Thoracic aorta (tissue), 2 donors: ENCODE measurements around the gene TTC12. TPM values are rescaled to one million over a fixed set of nuclear protein-coding genes. Genes with fewer than 3 reads are reported as not detected.

Experiments used
- ATAC-seq: fragments of 150-250 bp; one replicate; pipeline ENCODE4 v1.8.0; 2017; ENCODE audit warnings: low read depth; ENCODE audit not compliant: insufficient number of reproducible peaks, low FRiP score
- DNase-seq: peaks from one replicate; pipeline ENCODE4 v3.0.0-alpha.2; 2020; ENCODE audit warnings: low spot score
- H3K27ac ChIP-seq, 2 donors: fragments of 200-600 bp; sonication (generic); 1 replicate in 1 of 2; 2 replicates in 1 of 2; pipeline ENCODE4 v1.5.1; 2016; ENCODE audit warnings: mild to moderate bottlenecking in 2 of 2, moderate library complexity in 2 of 2
- H3K27me3 ChIP-seq: fragments of 200-600 bp; sonication (generic); replicated peaks from 2 replicates; pipeline ENCODE4 v1.6.0; 2016; ENCODE audit warnings: mild to moderate bottlenecking; ENCODE audit not compliant: insufficient read depth
- H3K36me3 ChIP-seq: fragments of 200-600 bp; sonication (generic); one replicate; pipeline ENCODE4 v1.5.1; 2016
- H3K4me1 ChIP-seq, 2 donors: fragments of 200-600 bp; sonication (generic); 1 replicate in 1 of 2; 2 replicates in 1 of 2; pipeline versions ENCODE4 v1.5.1 to v1.6.0; 2016; ENCODE audit warnings: low read depth in 2 of 2, mild to moderate bottlenecking in 1 of 2; ENCODE audit not compliant: control insufficient read depth in 1 of 2
- H3K4me3 ChIP-seq: fragments of 200-600 bp; sonication (generic); 2 replicates; pipeline ENCODE4 v1.5.1; 2016; ENCODE audit warnings: mild to moderate bottlenecking
- H3K9me3 ChIP-seq: fragments of 200-600 bp; sonication (generic); 2 replicates; pipeline ENCODE4 v1.5.1; 2016
- CTCF ChIP-seq: fragments of 200-600 bp; sonication (generic); IDR thresholded peaks from one replicate; pipeline ENCODE4 v1.5.1; 2019; ENCODE audit warnings: antibody characterized with exemption
- total RNA-seq, 2 donors: library from RNA; depleted of rRNA; stranded (reverse); fragments of >200 nt; gene quantifications; one replicate each; pipeline versions ENCODE4 v1.1.0 to v1.2.3, GENCODE V29; 2016

TTC12 gene
- total RNA-seq, 2 donors from 2014 or later: 15.2 to 21.9 TPM

DNA sequence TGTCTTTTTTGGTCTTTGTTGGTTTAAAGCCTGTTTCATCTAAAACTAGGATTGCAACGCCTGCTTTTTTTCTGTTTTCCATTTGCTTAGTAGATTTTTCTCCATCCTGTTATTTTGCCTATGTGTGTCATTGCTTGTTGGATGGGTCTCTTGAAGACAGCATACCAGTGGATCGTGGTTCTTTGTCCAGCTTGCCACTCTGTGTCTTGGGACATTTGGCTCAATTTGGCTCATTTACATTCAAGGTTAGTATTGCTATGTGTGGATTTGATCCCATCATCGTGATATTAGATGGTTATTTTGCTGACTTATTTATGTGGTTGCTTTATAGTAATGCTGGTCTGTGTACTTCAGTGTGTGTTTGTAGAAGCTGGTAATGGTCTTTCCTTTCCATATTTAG is 41.8 kb downstream of the TTC12 start:
- DNase-seq (no peak), ATAC-seq (no peak)
- no peak for TF ChIP-seq CTCF
- Histone ChIP-seq H3K4me3 (no peak overlapping the region), H3K27me3 (no peaks in the 10 kb centered on the region), H3K4me1 (no peaks in the 10 kb centered on the region), H3K9me3 (peaks cover 10% of the 10 kb centered on the region), H3K27ac (no peak overlapping the region), H3K36me3 (peaks cover 46% of the 10 kb centered on the region)

GRCh38 chr11:113363406-113363805 is 49.0 kb downstream of the TTC12 start:
- peaks cover 37% of the 10 kb centered on the region for H3K36me3 ChIP-seq
- H3K9me3 ChIP-seq: no peaks in the 10 kb centered on the region
- H3K27ac ChIP-seq: no peak overlapping the region
- TF ChIP-seq CTCF: no peak
- no peak for DNase-seq
- no peak for ATAC-seq
- no peaks in the 10 kb centered on the region for H3K27me3 ChIP-seq
- no peak overlapping the region for H3K4me3 ChIP-seq
- no peaks in the 10 kb centered on the region for H3K4me1 ChIP-seq

- Histone ChIP-seq H3K27me3 (no peaks in the 10 kb centered on the region), H3K4me1 (no peaks in the 10 kb centered on the region), H3K36me3 (peaks cover 32% of the 10 kb centered on the region), H3K9me3 (no peaks in the 10 kb centered on the region), H3K27ac (no peak overlapping the region), H3K4me3 (no peak overlapping the region)
- ATAC-seq: no peak
- no peak for DNase-seq
- TF ChIP-seq CTCF: no peak
Measured at GRCh38 chr11:113363996-113364641, 49.7 kb downstream of the TTC12 start.

- Histone ChIP-seq H3K36me3 (peaks cover 28% of the 10 kb centered on the region), H3K4me1 (no peaks in the 10 kb centered on the region), H3K27me3 (no peaks in the 10 kb centered on the region), H3K9me3 (no peaks in the 10 kb centered on the region), H3K4me3 (no peak overlapping the region), H3K27ac (no peak overlapping the region)
- no peak for TF ChIP-seq CTCF
- ATAC-seq: no peak
- DNase-seq: no peak
Measured at GRCh38 chr11:113365895-113366294, 51.5 kb downstream of the TTC12 start.

DNA sequence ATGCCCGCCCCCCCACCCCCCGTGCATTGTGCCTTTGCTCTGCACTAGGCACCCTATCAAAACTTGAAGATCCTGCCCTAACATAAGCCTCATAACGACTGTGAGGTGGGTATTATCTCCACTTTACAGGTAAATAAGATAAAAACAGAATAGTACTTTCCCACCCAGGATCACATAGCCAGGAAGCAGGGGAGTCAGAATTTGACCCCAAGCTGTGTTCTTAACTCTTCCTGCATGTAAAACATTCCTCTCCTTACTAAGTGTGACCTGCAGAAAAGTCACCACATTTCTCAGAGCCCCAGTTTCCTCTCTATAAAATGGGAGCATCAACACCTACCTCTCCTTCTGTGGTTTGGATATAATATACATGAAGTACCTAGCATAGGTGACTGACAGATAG is 55.0 kb downstream of the TTC12 start:
- no peak for DNase-seq
- Histone ChIP-seq H3K27ac (no peak overlapping the region), H3K27me3 (no peaks in the 10 kb centered on the region), H3K4me3 (no peak overlapping the region), H3K9me3 (no peaks in the 10 kb centered on the region), H3K4me1 (no peaks in the 10 kb centered on the region), H3K36me3 (peaks cover 20% of the 10 kb centered on the region)
- TF ChIP-seq CTCF: no peak
- ATAC-seq: no peak
